Fibroblast of lung (primary cell): ENCODE measurements around the gene NDUFV2.

ENCODE experiments used
- EZH2 ChIP-seq: IDR thresholded peaks from 2 replicates; pipeline ENCODE4 v1.5.1; 2012; ENCODE audit warnings: low read length, control low read depth, mild to moderate bottlenecking; ENCODE audit errors: missing control alignments
- TF ChIP-seq, protein P1 (sequence below), 2 donors: IDR thresholded peaks in 1 of 2; conservative IDR thresholded peaks in 1 of 2; 1 replicate in 1 of 2; 2 replicates in 1 of 2; pipeline ENCODE4 v1.5.1; 2011 to 2012; ENCODE audit warnings: low read length in 2 of 2, control low read depth in 1 of 2, inconsistent platforms in 1 of 2, low read depth in 1 of 2, mild to moderate bottlenecking in 1 of 2

DNA sequence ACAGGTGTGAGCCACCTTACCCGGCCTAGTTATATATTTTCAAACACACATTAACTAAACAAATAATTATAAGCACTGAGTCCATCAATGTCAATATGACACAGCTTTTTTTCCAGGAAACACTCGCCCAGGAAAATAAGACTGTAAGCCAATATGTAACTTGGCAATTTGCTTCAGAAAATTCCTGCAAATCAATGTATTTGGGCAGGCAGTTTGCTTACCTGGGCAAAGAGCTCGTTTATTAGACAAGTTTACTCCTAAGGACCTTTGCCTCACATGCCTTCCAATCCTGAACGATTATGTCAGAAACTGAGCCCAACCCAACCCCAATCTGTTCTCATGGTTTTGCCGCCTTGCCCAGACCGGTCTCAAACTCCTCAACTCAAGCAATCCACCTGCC is 34.7 kb upstream of the NDUFV2 start:
- TF ChIP-seq, protein P1, sequence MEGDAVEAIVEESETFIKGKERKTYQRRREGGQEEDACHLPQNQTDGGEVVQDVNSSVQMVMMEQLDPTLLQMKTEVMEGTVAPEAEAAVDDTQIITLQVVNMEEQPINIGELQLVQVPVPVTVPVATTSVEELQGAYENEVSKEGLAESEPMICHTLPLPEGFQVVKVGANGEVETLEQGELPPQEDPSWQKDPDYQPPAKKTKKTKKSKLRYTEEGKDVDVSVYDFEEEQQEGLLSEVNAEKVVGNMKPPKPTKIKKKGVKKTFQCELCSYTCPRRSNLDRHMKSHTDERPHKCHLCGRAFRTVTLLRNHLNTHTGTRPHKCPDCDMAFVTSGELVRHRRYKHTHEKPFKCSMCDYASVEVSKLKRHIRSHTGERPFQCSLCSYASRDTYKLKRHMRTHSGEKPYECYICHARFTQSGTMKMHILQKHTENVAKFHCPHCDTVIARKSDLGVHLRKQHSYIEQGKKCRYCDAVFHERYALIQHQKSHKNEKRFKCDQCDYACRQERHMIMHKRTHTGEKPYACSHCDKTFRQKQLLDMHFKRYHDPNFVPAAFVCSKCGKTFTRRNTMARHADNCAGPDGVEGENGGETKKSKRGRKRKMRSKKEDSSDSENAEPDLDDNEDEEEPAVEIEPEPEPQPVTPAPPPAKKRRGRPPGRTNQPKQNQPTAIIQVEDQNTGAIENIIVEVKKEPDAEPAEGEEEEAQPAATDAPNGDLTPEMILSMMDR (conservative IDR thresholded peaks at IDR 0.05 in 1 of 2, IDR thresholded peaks at IDR 0.05 in 1 of 2; ENCODE audit: low read depth in 1 of 2, low read length in 2 of 2), result no peak
- TF ChIP-seq EZH2, result no peak
